HG02884 (cell line): ENCODE results near the gene RPL18A.

ENCODE experiments used
- ATAC-seq: cut with Tn5 transposase; IDR thresholded peaks from one replicate; pipeline ENCODE4 v1.9.1; 2021; ENCODE audit warnings: mild to moderate bottlenecking, moderate library complexity; ENCODE audit not compliant: unreplicated experiment

RPL18A gene

DNA sequence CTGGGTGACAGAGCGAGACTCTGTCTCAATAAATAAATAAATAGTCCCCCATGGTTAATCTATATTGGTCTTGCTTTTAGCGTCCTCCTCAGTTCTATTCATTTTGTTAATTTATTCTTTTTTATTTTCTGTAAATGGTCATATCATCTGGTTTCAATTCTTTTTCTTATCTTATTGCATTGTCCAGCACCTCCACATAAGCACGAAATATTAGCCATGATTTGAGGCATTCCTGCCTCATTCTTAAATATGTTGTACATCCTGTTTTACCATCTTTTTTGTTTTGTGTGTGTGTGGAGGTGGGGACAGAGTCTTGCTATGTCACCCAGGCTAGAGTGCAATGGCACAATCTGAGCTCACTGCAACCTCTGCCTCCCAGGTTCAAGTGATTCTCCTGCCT, 48.5 kb downstream of the RPL18A start:
- no peak for ATAC-seq

DNA sequence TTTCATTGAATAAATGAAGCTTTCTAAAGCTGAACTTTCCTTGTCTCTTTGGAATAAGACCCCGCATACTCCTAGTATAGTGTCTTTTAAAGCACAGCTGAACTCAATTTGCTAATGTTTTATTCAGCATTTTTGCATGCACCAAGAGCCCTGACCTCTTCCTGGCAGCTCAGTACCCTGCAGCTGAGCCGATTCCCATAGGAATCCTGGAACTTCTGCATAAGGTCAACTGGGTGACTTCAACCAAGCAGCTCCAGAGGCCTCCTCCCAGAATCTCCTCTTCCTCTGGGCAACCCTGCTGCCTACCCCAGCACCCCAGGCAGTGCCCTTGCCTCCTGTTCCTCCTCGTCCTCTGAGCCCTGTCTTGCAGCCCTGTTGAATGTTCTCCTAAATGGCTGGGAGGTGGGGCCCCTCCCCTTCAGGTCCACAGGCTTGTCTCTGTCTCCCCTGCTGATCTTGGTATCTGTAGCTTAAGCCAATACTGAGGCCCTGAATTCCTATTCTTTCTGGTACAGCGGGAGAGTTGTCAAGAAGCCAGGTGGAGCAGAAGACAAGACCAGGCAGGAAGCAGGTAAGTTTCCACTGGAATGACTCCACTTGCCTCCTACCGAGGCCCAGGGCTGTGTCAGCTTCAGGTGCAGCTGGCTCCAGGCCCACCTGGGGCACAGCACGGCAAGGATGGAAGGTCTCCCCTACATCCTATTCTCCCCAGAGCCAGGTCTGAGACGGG, 49.5 kb downstream of the RPL18A start:
- no peak for ATAC-seq

DNA sequence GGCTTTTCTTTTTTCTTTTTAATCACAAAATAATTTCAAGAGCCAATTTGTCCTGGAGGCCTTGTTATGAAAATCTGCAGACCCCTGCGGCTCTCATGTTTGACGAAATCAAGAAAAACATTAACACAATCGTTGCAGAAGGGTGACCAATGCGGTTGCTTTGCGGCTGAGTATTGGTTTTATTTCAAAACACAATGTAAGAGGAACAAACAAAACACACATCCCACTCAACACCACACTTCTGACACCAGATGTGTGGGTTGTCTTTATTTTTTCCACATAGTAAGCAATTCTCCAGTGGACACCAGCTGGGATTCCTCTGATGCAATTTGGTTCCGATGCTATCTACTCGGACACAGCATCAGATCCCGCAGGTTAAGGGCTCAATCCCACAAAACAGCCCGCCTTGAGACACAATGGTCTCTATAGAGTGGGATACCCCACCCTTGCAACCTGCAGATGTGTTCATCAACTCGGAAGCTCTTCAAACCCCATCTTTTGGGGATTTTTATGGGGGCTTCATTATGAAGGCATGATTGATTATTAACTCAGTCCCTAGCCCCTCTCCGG, 51.2 kb downstream of the RPL18A start:
- ATAC-seq: no peak
